DND-41 (cell line): ENCODE measurements around the gene KCNS1.

Source experiments
- EZH2 ChIP-seq: IDR thresholded peaks from 3 replicates; pipeline ENCODE4 v1.6.1; 2012; ENCODE audit warnings: borderline replicate concordance, low read depth, mild to moderate bottlenecking, moderate library complexity, low read length, inconsistent platforms; ENCODE audit not compliant: severe bottlenecking
- TF ChIP-seq, protein P1 (sequence below): IDR thresholded peaks from 2 replicates; pipeline ENCODE4 v1.5.1; 2012; ENCODE audit warnings: borderline replicate concordance, low read length, moderate library complexity, mild to moderate bottlenecking; ENCODE audit not compliant: poor library complexity, severe bottlenecking; ENCODE audit errors: extremely low read depth

DNA sequence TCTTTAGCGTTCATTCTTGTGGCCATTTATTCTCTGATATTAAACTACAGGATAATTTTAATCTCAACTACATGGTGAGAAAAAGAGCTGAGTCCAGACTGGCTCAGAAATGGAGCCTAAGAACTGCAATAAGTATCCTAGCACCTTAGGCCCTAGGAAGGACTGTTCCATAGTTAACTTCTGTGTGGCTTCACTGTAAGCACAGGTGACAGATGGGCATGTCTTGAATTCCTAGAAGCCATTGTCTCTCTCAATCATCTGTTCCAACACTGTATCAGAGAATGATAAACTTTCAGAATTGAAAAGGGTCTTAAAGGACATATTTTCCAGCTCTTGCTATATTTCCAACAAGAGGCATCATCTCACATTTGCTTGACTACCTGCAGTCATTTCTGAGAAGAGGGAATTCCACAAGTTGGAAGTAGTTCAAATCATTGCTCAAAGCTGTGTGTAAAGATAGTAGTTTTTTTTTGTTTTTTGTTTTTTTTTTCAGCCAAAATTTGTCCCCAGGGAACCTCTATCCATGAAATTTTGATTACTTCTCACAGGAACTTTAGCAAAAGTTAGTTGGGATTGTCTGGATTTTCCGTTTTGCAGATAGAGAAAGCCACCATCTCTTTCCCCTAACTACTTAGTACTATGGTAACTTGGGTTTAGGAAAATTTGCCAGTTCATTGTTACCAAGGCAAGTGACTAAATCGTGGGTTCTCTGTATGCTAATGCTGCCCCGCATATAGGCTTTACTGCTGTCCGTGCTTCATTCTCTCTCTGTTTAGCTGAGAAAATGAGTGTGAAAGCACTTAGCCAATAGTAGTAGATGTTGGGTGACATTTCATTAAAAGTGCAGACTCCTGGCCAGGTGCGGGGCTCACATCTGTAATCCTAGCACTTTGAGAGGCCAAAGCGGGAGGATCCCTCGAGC, 47.2 kb downstream of the KCNS1 start:
- TF ChIP-seq, protein P1, sequence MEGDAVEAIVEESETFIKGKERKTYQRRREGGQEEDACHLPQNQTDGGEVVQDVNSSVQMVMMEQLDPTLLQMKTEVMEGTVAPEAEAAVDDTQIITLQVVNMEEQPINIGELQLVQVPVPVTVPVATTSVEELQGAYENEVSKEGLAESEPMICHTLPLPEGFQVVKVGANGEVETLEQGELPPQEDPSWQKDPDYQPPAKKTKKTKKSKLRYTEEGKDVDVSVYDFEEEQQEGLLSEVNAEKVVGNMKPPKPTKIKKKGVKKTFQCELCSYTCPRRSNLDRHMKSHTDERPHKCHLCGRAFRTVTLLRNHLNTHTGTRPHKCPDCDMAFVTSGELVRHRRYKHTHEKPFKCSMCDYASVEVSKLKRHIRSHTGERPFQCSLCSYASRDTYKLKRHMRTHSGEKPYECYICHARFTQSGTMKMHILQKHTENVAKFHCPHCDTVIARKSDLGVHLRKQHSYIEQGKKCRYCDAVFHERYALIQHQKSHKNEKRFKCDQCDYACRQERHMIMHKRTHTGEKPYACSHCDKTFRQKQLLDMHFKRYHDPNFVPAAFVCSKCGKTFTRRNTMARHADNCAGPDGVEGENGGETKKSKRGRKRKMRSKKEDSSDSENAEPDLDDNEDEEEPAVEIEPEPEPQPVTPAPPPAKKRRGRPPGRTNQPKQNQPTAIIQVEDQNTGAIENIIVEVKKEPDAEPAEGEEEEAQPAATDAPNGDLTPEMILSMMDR, result no peak
- TF ChIP-seq EZH2, result no peak
